Measurements from ENCODE around the gene RYR3. TPM values are rescaled to one million over a fixed set of nuclear protein-coding genes. Genes with fewer than 3 reads are reported as not detected.

RYR3 gene
- total RNA-seq, 1 donor from 2014 or later = 7.4 TPM

DNA sequence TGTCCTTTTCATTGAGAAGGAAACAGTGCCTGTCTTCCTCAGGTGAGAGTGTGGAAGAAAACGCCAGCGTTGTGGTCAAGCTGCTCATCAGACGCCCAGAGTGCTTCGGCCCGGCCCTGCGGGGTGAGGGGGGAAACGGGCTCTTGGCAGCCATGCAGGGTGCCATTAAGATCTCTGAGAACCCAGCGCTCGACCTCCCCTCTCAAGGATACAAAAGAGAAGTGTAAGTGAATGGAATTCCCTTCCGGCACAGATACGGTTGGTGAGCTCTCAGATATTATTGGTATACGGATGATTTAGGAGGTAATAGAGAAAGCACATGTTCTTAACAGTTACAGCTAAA lies 411.9 kb downstream of the RYR3 start:
- peaks cover 5% of the 10 kb centered on the region for H3K4me1 Mint-ChIP-seq (ENCODE audit: low read depth, unreplicated experiment)

DNA sequence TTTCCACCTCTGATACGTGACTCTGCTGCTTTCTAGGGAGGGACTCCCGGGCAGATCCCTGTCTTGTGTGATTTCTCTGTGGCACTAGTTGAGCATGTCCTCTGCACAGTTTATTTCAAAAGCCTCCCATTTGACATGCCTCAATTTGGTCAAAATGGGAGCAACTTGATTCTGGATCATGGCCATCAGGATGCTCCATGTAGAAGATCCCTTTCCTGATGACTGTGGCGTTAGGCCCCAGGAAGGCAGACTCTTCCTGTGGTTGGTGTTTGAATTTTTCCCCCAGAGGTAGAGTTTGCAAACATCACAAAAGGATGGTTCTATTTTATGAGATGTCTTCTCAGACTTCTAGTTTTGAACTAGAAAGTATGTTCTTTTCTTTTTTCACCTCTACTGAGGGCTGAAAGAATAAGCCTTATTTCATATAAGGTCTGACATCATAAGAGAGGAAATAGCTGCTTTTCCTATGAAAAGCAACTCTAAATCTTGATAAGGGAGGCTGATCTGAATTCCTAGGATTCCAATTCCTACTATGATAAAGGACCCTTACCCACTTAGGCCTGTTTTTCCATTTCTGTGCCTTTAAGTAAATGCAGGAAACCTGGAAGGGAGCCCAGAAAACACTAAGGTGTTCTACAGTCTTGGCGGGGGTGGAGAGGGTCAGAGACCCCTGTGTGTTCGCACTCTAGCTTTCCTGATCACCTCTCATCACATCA lies 413.7 kb downstream of the RYR3 start:
- Mint-ChIP-seq H3K4me3 (ENCODE audit: unreplicated experiment) (no peak overlapping the region), H3K9me3 (ENCODE audit: unreplicated experiment) (no peaks in the 10 kb centered on the region), H3K36me3 (ENCODE audit: unreplicated experiment) (no peaks in the 10 kb centered on the region), H3K4me1 (ENCODE audit: low read depth, unreplicated experiment) (peaks cover 5% of the 10 kb centered on the region), H3K27me3 (ENCODE audit: unreplicated experiment) (peaks cover 2% of the 10 kb centered on the region), H3K27ac (ENCODE audit: unreplicated experiment) (no peak overlapping the region)
- TF ChIP-seq, protein P1, sequence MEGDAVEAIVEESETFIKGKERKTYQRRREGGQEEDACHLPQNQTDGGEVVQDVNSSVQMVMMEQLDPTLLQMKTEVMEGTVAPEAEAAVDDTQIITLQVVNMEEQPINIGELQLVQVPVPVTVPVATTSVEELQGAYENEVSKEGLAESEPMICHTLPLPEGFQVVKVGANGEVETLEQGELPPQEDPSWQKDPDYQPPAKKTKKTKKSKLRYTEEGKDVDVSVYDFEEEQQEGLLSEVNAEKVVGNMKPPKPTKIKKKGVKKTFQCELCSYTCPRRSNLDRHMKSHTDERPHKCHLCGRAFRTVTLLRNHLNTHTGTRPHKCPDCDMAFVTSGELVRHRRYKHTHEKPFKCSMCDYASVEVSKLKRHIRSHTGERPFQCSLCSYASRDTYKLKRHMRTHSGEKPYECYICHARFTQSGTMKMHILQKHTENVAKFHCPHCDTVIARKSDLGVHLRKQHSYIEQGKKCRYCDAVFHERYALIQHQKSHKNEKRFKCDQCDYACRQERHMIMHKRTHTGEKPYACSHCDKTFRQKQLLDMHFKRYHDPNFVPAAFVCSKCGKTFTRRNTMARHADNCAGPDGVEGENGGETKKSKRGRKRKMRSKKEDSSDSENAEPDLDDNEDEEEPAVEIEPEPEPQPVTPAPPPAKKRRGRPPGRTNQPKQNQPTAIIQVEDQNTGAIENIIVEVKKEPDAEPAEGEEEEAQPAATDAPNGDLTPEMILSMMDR (IDR thresholded peaks at IDR 0.05; ENCODE audit: partially characterized antibody, unreplicated experiment) = no peak
- DNase-seq = no peak

More for the DNA sequence above, 411.9 kb downstream of the RYR3 start:
- H3K36me3 Mint-ChIP-seq (ENCODE audit: unreplicated experiment) = no peaks in the 10 kb centered on the region
- no peaks in the 10 kb centered on the region for H3K9me3 Mint-ChIP-seq (ENCODE audit: unreplicated experiment)
- H3K27me3 Mint-ChIP-seq (ENCODE audit: unreplicated experiment) = peaks cover 4% of the 10 kb centered on the region
- DNase-seq = no peak
- TF ChIP-seq, protein P1 (IDR thresholded peaks at IDR 0.05; ENCODE audit: partially characterized antibody, unreplicated experiment) = no peak
- H3K4me3 Mint-ChIP-seq (ENCODE audit: unreplicated experiment) = no peak overlapping the region
- H3K27ac Mint-ChIP-seq (ENCODE audit: unreplicated experiment) = no peak overlapping the region

DNA sequence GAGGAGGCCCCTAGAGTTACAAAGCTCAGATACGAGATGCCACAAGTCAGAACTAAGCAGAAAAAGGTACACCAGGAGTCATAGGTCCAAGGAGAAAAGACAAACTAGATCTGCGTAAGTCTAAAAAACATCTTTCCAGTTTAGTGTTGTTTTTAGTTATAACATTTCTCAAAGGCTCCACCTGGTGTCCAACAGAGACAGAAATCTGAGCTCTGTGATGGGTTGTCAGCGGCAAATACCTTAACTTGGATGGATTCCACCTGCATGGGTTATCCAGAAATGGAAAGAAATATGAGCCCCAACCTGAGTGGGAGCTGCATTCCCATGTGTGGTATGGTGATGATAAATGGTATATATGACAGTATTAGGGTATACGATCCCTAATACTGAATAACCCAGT lies 418.9 kb downstream of the RYR3 start:
- H3K4me1 Mint-ChIP-seq (ENCODE audit: low read depth, unreplicated experiment) = no peaks in the 10 kb centered on the region
- no peak overlapping the region for H3K4me3 Mint-ChIP-seq (ENCODE audit: unreplicated experiment)
- no peaks in the 10 kb centered on the region for H3K36me3 Mint-ChIP-seq (ENCODE audit: unreplicated experiment)
- peaks cover 2% of the 10 kb centered on the region for H3K27me3 Mint-ChIP-seq (ENCODE audit: unreplicated experiment)
- TF ChIP-seq, protein P1 (IDR thresholded peaks at IDR 0.05; ENCODE audit: partially characterized antibody, unreplicated experiment) = no peak
- H3K27ac Mint-ChIP-seq (ENCODE audit: unreplicated experiment) = no peak overlapping the region
- DNase-seq = no peak
- H3K9me3 Mint-ChIP-seq (ENCODE audit: unreplicated experiment) = no peaks in the 10 kb centered on the region

DNA sequence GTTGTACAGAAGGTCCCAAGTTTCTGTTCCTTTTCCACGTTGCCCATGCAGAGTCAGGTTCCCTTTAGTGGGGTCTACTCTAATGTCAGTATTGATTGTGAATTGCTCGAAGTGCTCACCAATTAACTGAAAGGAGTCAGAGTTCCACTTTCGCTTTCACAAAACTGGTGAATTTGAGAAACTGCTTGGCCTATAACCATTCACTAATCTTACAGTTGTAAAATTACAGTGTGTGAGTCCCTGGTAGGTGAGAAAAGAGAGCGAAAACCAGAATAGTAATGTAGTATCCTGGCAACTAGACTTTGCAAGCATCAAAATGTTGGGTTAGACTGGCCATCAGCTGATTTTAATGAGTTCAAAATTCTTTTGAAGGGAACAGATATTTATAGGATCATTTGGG lies 420.0 kb downstream of the RYR3 start:
- no peak overlapping the region for H3K27ac Mint-ChIP-seq (ENCODE audit: unreplicated experiment)
- H3K4me3 Mint-ChIP-seq (ENCODE audit: unreplicated experiment) = no peak overlapping the region
- H3K4me1 Mint-ChIP-seq (ENCODE audit: low read depth, unreplicated experiment) = no peaks in the 10 kb centered on the region
- TF ChIP-seq, protein P1 (IDR thresholded peaks at IDR 0.05; ENCODE audit: partially characterized antibody, unreplicated experiment) = no peak
- H3K9me3 Mint-ChIP-seq (ENCODE audit: unreplicated experiment) = no peaks in the 10 kb centered on the region
- no peak for DNase-seq
- no peaks in the 10 kb centered on the region for H3K27me3 Mint-ChIP-seq (ENCODE audit: unreplicated experiment)
- H3K36me3 Mint-ChIP-seq (ENCODE audit: unreplicated experiment) = no peaks in the 10 kb centered on the region

DNA sequence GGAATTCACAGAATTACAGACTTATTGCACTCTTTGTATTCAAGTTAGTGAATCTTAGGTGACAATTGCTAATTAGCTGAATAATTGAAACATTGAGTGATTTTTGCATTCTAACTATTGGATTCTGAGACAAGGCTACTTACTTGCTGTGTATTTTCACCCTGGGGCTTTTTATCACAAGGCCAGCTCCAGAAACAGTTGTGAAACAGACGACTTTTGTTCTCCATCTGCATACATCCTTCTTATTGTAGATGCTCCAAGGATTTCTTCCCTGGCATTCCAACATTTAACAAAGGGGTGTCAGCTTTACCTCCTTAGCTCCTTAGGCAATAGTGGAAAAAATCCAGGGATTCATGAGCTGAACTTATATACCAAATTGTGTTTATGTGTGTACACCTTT lies 424.4 kb downstream of the RYR3 start:
- H3K27me3 Mint-ChIP-seq (ENCODE audit: unreplicated experiment) = no peaks in the 10 kb centered on the region
- DNase-seq = no peak

More for the DNA sequence above, 424.4 kb downstream of the RYR3 start:
- no peaks in the 10 kb centered on the region for H3K36me3 Mint-ChIP-seq (ENCODE audit: unreplicated experiment)
- H3K27ac Mint-ChIP-seq (ENCODE audit: unreplicated experiment) = no peak overlapping the region
- H3K9me3 Mint-ChIP-seq (ENCODE audit: unreplicated experiment) = no peaks in the 10 kb centered on the region
- TF ChIP-seq, protein P1 (IDR thresholded peaks at IDR 0.05; ENCODE audit: partially characterized antibody, unreplicated experiment) = no peak
- peaks cover 4% of the 10 kb centered on the region for H3K4me1 Mint-ChIP-seq (ENCODE audit: low read depth, unreplicated experiment)
- H3K4me3 Mint-ChIP-seq (ENCODE audit: unreplicated experiment) = no peak overlapping the region
